SKM-1 (cell line): ENCODE results near the gene DDRGK1.

Experiments
- DNase-seq: peaks from one replicate; lab custom pipeline; 2025; ENCODE audit not compliant: unreplicated experiment; lab: John Stamatoyannopoulos, UW

DDRGK1 gene

GRCh38 chr20:3235666-3236324 is 31.3 kb upstream of the DDRGK1 start:
- no peak for DNase-seq

- DNase-seq = no peak
Observed at GRCh38 chr20:3233991-3234498, 29.6 kb upstream of the DDRGK1 start.

GRCh38 chr20:3233131-3233990 is 28.9 kb upstream of the DDRGK1 start:
- no peak for DNase-seq

GRCh38 chr20:3231889-3232588 is 27.6 kb upstream of the DDRGK1 start:
- DNase-seq = no peak

GRCh38 chr20:3231116-3231515 is 26.6 kb upstream of the DDRGK1 start:
- no peak for DNase-seq

- DNase-seq = no peak
Observed at GRCh38 chr20:3229798-3230197, 25.3 kb upstream of the DDRGK1 start.

- no peak for DNase-seq
Observed at GRCh38 chr20:3229158-3229557, 24.7 kb upstream of the DDRGK1 start.

- no peak for DNase-seq
Observed at GRCh38 chr20:3228750-3229032, 24.2 kb upstream of the DDRGK1 start.

- no peak for DNase-seq
Observed at GRCh38 chr20:3227936-3228749, 23.7 kb upstream of the DDRGK1 start.

- DNase-seq = no peak
Observed at GRCh38 chr20:3227506-3227905, 23.0 kb upstream of the DDRGK1 start.

- DNase-seq = no peak
Observed at GRCh38 chr20:3226864-3227263, 22.4 kb upstream of the DDRGK1 start.

- no peak for DNase-seq
Observed at GRCh38 chr20:3226093-3226492, 21.6 kb upstream of the DDRGK1 start.

- DNase-seq = no peak
Observed at GRCh38 chr20:3224681-3225421, 20.4 kb upstream of the DDRGK1 start.

GRCh38 chr20:3223994-3224680 is 19.7 kb upstream of the DDRGK1 start:
- DNase-seq = no peak

GRCh38 chr20:3223651-3223993 is 19.1 kb upstream of the DDRGK1 start:
- DNase-seq = no peak

- DNase-seq = no peak
Observed at GRCh38 chr20:3222635-3223600, 18.4 kb upstream of the DDRGK1 start.

- no peak for DNase-seq
Observed at GRCh38 chr20:3221398-3222226, 17.1 kb upstream of the DDRGK1 start.
